GM23338 (cell line): Measurements from ENCODE around the gene TAS2R14.

Experiments
- CREB1 ChIP-seq: fragments of 250-450 bp; sonication (Bioruptor Pico); IDR thresholded peaks from 2 replicates; pipeline ENCODE4 v1.5.0; 2020; ENCODE audit warnings: low read depth, mild to moderate bottlenecking, moderate library complexity
- EZH2 ChIP-seq: fragments of 200-600 bp; sonication (generic); IDR thresholded peaks from one replicate; pipeline ENCODE4 v1.8.0; 2017; ENCODE audit warnings: antibody characterized with exemption, mild to moderate bottlenecking, low read depth; ENCODE audit not compliant: unreplicated experiment
- EZH2phosphoT487 ChIP-seq: fragments of 200-600 bp; sonication (generic); IDR thresholded peaks from one replicate; pipeline ENCODE4 v1.8.1; 2018; ENCODE audit warnings: antibody characterized with exemption; ENCODE audit not compliant: unreplicated experiment
- JUNB ChIP-seq: IDR thresholded peaks from one replicate; pipeline ENCODE4 v1.6.1; 2016; ENCODE audit warnings: antibody characterized with exemption; ENCODE audit not compliant: unreplicated experiment
- NANOG ChIP-seq: IDR thresholded peaks from 2 replicates; pipeline ENCODE4 v1.6.1; 2016; ENCODE audit warnings: antibody characterized with exemption, borderline replicate concordance
- POLR2AphosphoS5 ChIP-seq: IDR thresholded peaks from 2 replicates; pipeline ENCODE4 v1.6.1; 2016; ENCODE audit warnings: antibody characterized with exemption, low read depth
- ZNF114 ChIP-seq: fragments of 250-450 bp; sonication (Bioruptor Pico); IDR thresholded peaks from 2 replicates; pipeline ENCODE4 v1.5.0; 2020; ENCODE audit warnings: mild to moderate bottlenecking, moderate library complexity
- ZNF331 ChIP-seq: fragments of 250-450 bp; sonication (Bioruptor Pico); IDR thresholded peaks from 2 replicates; pipeline ENCODE4 v1.5.0; 2020; ENCODE audit warnings: low read depth, mild to moderate bottlenecking, moderate library complexity
- TF ChIP-seq, protein P1 (sequence below), 2 experiments: fragments of 200-600 bp in 1 of 2; sonication (generic) in 1 of 2; conservative IDR thresholded peaks; 2 replicates each; pipeline versions ENCODE4 v1.5.1 to v1.6.1; 2016 to 2017; ENCODE audit warnings: antibody characterized with exemption in 2 of 2, low read depth in 2 of 2, mild to moderate bottlenecking in 2 of 2, moderate library complexity in 1 of 2
- TF ChIP-seq, protein P2 (sequence below): IDR thresholded peaks from one replicate; pipeline ENCODE4 v1.6.1; 2018; ENCODE audit warnings: antibody characterized with exemption; ENCODE audit not compliant: unreplicated experiment
- TF ChIP-seq, protein P3 (sequence below): IDR thresholded peaks from 2 replicates; pipeline ENCODE4 v1.6.1; 2016; ENCODE audit warnings: antibody characterized with exemption

DNA sequence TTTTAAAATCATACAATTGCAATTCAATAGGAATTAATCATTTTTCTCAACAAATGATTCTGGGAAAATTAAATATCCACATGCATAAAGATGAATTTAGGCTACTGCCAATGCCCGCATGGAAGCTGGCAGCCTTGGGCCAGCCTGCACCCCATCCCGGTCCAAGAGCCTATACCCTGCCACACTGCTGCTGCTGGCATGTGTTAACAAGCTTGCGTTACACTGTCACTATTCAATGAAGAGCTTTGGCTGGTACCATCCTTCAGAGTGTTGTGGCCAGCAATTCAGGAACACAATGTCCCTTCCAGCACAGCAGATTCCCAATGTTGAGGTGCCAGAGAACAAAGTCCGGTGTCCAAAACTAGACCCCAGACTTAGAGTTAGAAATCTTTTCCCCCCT is 13.6 kb upstream of the TAS2R14 start:
- TF ChIP-seq, protein P1, sequence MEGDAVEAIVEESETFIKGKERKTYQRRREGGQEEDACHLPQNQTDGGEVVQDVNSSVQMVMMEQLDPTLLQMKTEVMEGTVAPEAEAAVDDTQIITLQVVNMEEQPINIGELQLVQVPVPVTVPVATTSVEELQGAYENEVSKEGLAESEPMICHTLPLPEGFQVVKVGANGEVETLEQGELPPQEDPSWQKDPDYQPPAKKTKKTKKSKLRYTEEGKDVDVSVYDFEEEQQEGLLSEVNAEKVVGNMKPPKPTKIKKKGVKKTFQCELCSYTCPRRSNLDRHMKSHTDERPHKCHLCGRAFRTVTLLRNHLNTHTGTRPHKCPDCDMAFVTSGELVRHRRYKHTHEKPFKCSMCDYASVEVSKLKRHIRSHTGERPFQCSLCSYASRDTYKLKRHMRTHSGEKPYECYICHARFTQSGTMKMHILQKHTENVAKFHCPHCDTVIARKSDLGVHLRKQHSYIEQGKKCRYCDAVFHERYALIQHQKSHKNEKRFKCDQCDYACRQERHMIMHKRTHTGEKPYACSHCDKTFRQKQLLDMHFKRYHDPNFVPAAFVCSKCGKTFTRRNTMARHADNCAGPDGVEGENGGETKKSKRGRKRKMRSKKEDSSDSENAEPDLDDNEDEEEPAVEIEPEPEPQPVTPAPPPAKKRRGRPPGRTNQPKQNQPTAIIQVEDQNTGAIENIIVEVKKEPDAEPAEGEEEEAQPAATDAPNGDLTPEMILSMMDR (conservative IDR thresholded peaks at IDR 0.05; ENCODE audit: low read depth in 2 of 2), result no peak
- TF ChIP-seq CREB1 (CRISPR knock-in tag) (no peak), POLR2AphosphoS5 (no peak), EZH2phosphoT487 (no peak), EZH2 (no peak), NANOG (no peak), JUNB (no peak), ZNF331 (no peak), ZNF114 (CRISPR knock-in tag) (no peak)
- TF ChIP-seq, protein P2, sequence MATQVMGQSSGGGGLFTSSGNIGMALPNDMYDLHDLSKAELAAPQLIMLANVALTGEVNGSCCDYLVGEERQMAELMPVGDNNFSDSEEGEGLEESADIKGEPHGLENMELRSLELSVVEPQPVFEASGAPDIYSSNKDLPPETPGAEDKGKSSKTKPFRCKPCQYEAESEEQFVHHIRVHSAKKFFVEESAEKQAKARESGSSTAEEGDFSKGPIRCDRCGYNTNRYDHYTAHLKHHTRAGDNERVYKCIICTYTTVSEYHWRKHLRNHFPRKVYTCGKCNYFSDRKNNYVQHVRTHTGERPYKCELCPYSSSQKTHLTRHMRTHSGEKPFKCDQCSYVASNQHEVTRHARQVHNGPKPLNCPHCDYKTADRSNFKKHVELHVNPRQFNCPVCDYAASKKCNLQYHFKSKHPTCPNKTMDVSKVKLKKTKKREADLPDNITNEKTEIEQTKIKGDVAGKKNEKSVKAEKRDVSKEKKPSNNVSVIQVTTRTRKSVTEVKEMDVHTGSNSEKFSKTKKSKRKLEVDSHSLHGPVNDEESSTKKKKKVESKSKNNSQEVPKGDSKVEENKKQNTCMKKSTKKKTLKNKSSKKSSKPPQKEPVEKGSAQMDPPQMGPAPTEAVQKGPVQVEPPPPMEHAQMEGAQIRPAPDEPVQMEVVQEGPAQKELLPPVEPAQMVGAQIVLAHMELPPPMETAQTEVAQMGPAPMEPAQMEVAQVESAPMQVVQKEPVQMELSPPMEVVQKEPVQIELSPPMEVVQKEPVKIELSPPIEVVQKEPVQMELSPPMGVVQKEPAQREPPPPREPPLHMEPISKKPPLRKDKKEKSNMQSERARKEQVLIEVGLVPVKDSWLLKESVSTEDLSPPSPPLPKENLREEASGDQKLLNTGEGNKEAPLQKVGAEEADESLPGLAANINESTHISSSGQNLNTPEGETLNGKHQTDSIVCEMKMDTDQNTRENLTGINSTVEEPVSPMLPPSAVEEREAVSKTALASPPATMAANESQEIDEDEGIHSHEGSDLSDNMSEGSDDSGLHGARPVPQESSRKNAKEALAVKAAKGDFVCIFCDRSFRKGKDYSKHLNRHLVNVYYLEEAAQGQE, result no peak
- TF ChIP-seq, protein P3, sequence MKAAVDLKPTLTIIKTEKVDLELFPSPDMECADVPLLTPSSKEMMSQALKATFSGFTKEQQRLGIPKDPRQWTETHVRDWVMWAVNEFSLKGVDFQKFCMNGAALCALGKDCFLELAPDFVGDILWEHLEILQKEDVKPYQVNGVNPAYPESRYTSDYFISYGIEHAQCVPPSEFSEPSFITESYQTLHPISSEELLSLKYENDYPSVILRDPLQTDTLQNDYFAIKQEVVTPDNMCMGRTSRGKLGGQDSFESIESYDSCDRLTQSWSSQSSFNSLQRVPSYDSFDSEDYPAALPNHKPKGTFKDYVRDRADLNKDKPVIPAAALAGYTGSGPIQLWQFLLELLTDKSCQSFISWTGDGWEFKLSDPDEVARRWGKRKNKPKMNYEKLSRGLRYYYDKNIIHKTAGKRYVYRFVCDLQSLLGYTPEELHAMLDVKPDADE, result no peak
